Lower leg skin (tissue), 3 donors: Measurements from ENCODE around the gene GRIN2A.

Source experiments
- CTCF ChIP-seq, 3 donors: fragments of 450-650 bp; IDR thresholded peaks; one replicate each; pipeline ENCODE4 v1.5.1; 2016; ENCODE audit warnings: antibody characterized with exemption in 3 of 3, mild to moderate bottlenecking in 3 of 3, moderate library complexity in 2 of 3
- POLR2A ChIP-seq, 2 donors: fragments of 450-650 bp; IDR thresholded peaks; one replicate each; pipeline ENCODE4 v1.6.1; 2016 to 2017; ENCODE audit warnings: antibody characterized with exemption in 2 of 2, mild to moderate bottlenecking in 1 of 2, moderate library complexity in 1 of 2

GRCh38 chr16:10191096-10191495, 8.9 kb upstream of the GRIN2A start:
- TF ChIP-seq CTCF (IDR thresholded peaks at IDR 0.05) (no peak), POLR2A (IDR thresholded peaks at IDR 0.05) (no peak)
